ENCODE data around the gene ADAM23.

Gene ADAM23

DNA sequence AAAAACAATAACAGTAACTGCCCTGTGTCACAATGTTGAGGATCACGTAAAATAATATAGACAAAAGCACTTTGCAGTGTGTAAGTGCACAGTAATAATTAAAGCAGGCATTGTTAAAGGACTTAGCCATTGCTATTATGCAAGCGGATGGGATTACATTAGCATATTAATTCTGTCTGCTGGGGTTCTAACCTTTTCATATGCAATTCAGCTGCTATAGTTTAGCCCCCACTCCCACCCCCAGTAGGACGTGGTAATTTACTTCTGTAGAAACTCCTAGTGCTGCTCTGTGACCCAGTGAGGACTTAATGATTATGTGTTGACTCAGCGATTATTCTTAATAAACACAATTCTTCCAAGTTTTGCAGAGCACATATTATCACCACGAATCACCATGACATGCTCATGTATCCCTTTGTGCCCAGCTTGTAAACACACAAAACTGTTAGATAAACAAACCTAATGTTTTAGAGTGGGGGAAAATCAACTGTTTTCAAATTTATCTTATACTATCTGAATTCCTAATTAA, 5.1 kb upstream of the ADAM23 start:
- no peak overlapping the region for H3K4me2 ChIP-seq (ENCODE audit: low read length)
- TF ChIP-seq EZH2 (IDR thresholded peaks at IDR 0.05; ENCODE audit: borderline replicate concordance, low read length) = no peak
- TF ChIP-seq, protein P1, sequence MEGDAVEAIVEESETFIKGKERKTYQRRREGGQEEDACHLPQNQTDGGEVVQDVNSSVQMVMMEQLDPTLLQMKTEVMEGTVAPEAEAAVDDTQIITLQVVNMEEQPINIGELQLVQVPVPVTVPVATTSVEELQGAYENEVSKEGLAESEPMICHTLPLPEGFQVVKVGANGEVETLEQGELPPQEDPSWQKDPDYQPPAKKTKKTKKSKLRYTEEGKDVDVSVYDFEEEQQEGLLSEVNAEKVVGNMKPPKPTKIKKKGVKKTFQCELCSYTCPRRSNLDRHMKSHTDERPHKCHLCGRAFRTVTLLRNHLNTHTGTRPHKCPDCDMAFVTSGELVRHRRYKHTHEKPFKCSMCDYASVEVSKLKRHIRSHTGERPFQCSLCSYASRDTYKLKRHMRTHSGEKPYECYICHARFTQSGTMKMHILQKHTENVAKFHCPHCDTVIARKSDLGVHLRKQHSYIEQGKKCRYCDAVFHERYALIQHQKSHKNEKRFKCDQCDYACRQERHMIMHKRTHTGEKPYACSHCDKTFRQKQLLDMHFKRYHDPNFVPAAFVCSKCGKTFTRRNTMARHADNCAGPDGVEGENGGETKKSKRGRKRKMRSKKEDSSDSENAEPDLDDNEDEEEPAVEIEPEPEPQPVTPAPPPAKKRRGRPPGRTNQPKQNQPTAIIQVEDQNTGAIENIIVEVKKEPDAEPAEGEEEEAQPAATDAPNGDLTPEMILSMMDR (IDR thresholded peaks at IDR 0.05; ENCODE audit: low read length) = no peak
- no peaks in the 10 kb centered on the region for H3F3A ChIP-seq (ENCODE audit: insufficient read depth, low read length)

DNA sequence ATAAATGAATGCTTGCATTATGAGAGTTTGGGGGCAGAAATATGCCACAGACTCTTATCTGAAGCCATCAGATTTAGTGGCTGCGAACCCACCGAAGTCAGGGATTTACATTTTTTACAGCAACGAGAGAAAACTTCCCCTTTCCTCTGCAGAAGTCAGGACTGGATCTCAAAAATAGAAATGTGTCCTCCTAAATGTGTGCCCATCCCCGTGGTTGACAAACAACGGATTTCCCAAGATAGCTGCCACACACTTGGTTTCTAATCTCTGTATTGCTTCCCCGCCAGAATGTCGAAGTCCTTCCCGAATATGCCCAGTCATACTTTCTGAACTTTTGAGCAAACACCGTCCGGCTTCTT, 879 bp upstream of the ADAM23 start:
- H3F3A ChIP-seq (ENCODE audit: insufficient read depth, low read length) = no peaks in the 10 kb centered on the region
- H2AFZ ChIP-seq (ENCODE audit: low read length) = no peak overlapping the region
- no peaks in the 10 kb centered on the region for H3K79me2 ChIP-seq (ENCODE audit: insufficient read depth, low read length)
- no peaks in the 10 kb centered on the region for H3K27me3 ChIP-seq (ENCODE audit: insufficient read depth, low read length)
- no peak overlapping the region for H3K4me3 ChIP-seq (ENCODE audit: low read depth, low read length, poor library complexity, severe bottlenecking)
- H3K27ac ChIP-seq (ENCODE audit: low read depth, low read length, poor library complexity, severe bottlenecking) = no peak overlapping the region
- H3K36me3 ChIP-seq (ENCODE audit: insufficient read depth, low read length) = no peaks in the 10 kb centered on the region
- H3K9me3 ChIP-seq (ENCODE audit: low read length) = no peaks in the 10 kb centered on the region
- TF ChIP-seq EZH2 (IDR thresholded peaks at IDR 0.05; ENCODE audit: borderline replicate concordance, low read length) = no peak
- TF ChIP-seq, protein P1 (IDR thresholded peaks at IDR 0.05; ENCODE audit: low read length) = no peak
- no peaks in the 10 kb centered on the region for H4K20me1 ChIP-seq (ENCODE audit: insufficient read depth, low read length)
- no peaks in the 10 kb centered on the region for H3K4me1 ChIP-seq (ENCODE audit: insufficient read depth, low read length, severe bottlenecking)
- no peak overlapping the region for H3K4me2 ChIP-seq (ENCODE audit: low read length)
- no peak overlapping the region for H3K9ac ChIP-seq (ENCODE audit: low read length)
- no peaks in the 10 kb centered on the region for H3K9me2 ChIP-seq (ENCODE audit: low read depth, low read length)

More for the DNA sequence above, 5.1 kb upstream of the ADAM23 start:
- Histone ChIP-seq H4K20me1 (ENCODE audit: insufficient read depth, low read length) (no peaks in the 10 kb centered on the region), H3K79me2 (ENCODE audit: insufficient read depth, low read length) (no peaks in the 10 kb centered on the region), H3K9me2 (ENCODE audit: low read depth, low read length) (no peaks in the 10 kb centered on the region), H3K4me3 (ENCODE audit: low read depth, low read length, poor library complexity, severe bottlenecking) (no peak overlapping the region), H3K9ac (ENCODE audit: low read length) (no peak overlapping the region), H3K27ac (ENCODE audit: low read depth, low read length, poor library complexity, severe bottlenecking) (no peak overlapping the region), H3K36me3 (ENCODE audit: insufficient read depth, low read length) (no peaks in the 10 kb centered on the region), H3K4me1 (ENCODE audit: insufficient read depth, low read length, severe bottlenecking) (no peaks in the 10 kb centered on the region), H2AFZ (ENCODE audit: low read length) (no peak overlapping the region), H3K27me3 (ENCODE audit: insufficient read depth, low read length) (0 out of 2 replicates have a peak, but pooled peaks cover 4% of the 10 kb centered on the region), H3K9me3 (ENCODE audit: low read length) (no peaks in the 10 kb centered on the region)

DNA sequence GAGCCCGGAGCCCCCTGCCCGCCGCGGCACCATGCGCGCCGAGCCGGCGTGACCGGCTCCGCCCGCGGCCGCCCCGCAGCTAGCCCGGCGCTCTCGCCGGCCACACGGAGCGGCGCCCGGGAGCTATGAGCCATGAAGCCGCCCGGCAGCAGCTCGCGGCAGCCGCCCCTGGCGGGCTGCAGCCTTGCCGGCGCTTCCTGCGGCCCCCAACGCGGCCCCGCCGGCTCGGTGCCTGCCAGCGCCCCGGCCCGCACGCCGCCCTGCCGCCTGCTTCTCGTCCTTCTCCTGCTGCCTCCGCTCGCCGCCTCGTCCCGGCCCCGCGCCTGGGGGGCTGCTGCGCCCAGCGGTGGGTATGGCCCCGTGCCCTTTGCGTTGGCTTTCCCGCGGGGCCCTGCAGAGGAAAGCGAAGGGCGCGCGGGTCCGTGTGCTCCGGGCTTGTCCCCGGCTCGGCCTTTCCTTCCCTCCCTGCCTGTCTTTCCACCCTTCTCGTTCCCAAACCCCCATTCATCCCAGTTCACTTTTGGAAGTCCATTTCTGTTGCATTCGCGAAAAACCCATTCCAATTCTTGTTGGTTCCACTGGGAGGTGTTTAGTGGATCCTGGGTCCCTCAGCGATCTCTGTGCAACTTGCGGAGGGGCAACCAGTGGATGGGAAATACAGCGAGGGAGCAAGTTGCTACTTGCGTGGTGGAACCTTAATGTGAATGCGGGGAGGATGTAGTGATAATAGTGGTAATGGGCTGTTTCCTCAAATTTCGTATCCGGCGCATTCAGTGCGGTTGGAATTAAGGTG, 599 bp downstream of the ADAM23 start:
- H3K9ac ChIP-seq (ENCODE audit: low read length) = no peak overlapping the region
- no peaks in the 10 kb centered on the region for H3K79me2 ChIP-seq (ENCODE audit: insufficient read depth, low read length)
- peak overlapping the region; percentile 19 for H3K4me3 ChIP-seq (ENCODE audit: low read depth, low read length, poor library complexity, severe bottlenecking)
- no peak overlapping the region for H3K27ac ChIP-seq (ENCODE audit: low read depth, low read length, poor library complexity, severe bottlenecking)
- no peaks in the 10 kb centered on the region for H4K20me1 ChIP-seq (ENCODE audit: insufficient read depth, low read length)
- no peaks in the 10 kb centered on the region for H3K9me3 ChIP-seq (ENCODE audit: low read length)
- H3K4me1 ChIP-seq (ENCODE audit: insufficient read depth, low read length, severe bottlenecking) = no peaks in the 10 kb centered on the region
- H3K9me2 ChIP-seq (ENCODE audit: low read depth, low read length) = no peaks in the 10 kb centered on the region
- H3K4me2 ChIP-seq (ENCODE audit: low read length) = peak overlapping the region; percentile 42; the same call in 1 of the 2 replicates
- no peaks in the 10 kb centered on the region for H3F3A ChIP-seq (ENCODE audit: insufficient read depth, low read length)
- no peak overlapping the region for H2AFZ ChIP-seq (ENCODE audit: low read length)
- TF ChIP-seq, protein P1 (IDR thresholded peaks at IDR 0.05; ENCODE audit: low read length) = no peak
- H3K27me3 ChIP-seq (ENCODE audit: insufficient read depth, low read length) = no peaks in the 10 kb centered on the region
- H3K36me3 ChIP-seq (ENCODE audit: insufficient read depth, low read length) = no peaks in the 10 kb centered on the region
